NB4 (cell line): Measurements from ENCODE around the gene RNF220.

Source experiments
- DNase-seq: peaks from one replicate; pipeline ENCODE4 v3.0.0; 2010; ENCODE audit warnings: low read depth
- H3K4me3 ChIP-seq: one replicate; pipeline ENCODE4 v1.5.1; 2011; ENCODE audit warnings: mild to moderate bottlenecking, low read depth, low read length, moderate library complexity
- CTCF ChIP-seq: IDR thresholded peaks from one replicate; pipeline ENCODE4 v1.5.1; 2012; ENCODE audit warnings: low read depth, low read length
- MAX ChIP-seq: IDR thresholded peaks from 2 replicates; pipeline ENCODE4 v1.6.1; 2011; ENCODE audit warnings: low read depth, low read length
- MYC ChIP-seq: IDR thresholded peaks from 2 replicates; pipeline ENCODE4 v1.6.1; 2011; ENCODE audit warnings: low read depth, low read length
- POLR2A ChIP-seq: IDR thresholded peaks from 2 replicates; pipeline ENCODE4 v1.6.1; 2011; ENCODE audit warnings: mild to moderate bottlenecking; ENCODE audit not compliant: insufficient read length; ENCODE audit errors: extremely low read depth

RNF220 gene

GRCh38 chr1:44609412-44609767 lies 204.3 kb downstream of the RNF220 start:
- TF ChIP-seq CTCF (peak; percentile 42), MYC (no peak)
- no peak overlapping the region for H3K4me3 ChIP-seq
- DNase-seq = peak; percentile 57

- no peak for TF ChIP-seq CTCF
- no peak for TF ChIP-seq POLR2A
- no peak for TF ChIP-seq MYC
- TF ChIP-seq MAX = no peak
- DNase-seq = no peak
- no peak overlapping the region for H3K4me3 ChIP-seq
Observed at GRCh38 chr1:44609768-44610526, 204.9 kb downstream of the RNF220 start.

GRCh38 chr1:44610527-44611148 lies 205.6 kb downstream of the RNF220 start:
- TF ChIP-seq CTCF (no peak), MAX (no peak), POLR2A (no peak), MYC (no peak)
- no peak overlapping the region for H3K4me3 ChIP-seq
- DNase-seq = no peak

- H3K4me3 ChIP-seq = no peak overlapping the region
- TF ChIP-seq POLR2A (no peak), MAX (no peak), CTCF (no peak), MYC (no peak)
- DNase-seq = no peak
Observed at GRCh38 chr1:44611419-44611818, 206.4 kb downstream of the RNF220 start.

- no peak overlapping the region for H3K4me3 ChIP-seq
- no peak for DNase-seq
- TF ChIP-seq MAX (no peak), CTCF (no peak)
Observed at GRCh38 chr1:44611866-44612265, 206.8 kb downstream of the RNF220 start.
